Activated naive CD8-positive, alpha-beta T cell treated with anti-CD3 and anti-CD28 coated beads, Interleukin-2, amount 50 U/mL, for 16 hours (primary cell): ENCODE results near the gene IL12RB2.
"Not testable (repeated sequence)": the region's sequence is repeated elsewhere in the genome, so short reads cannot be mapped to it uniquely, and the experiment has no call there.

Experiments
- DNase-seq: peaks from one replicate; pipeline ENCODE4 v3.0.0-alpha.2; 2020; ENCODE audit warnings: low read depth, low spot score

The IL12RB2 gene

GRCh38 chr1:67399199-67399993 is 91.7 kb downstream of the IL12RB2 start:
- no peak for DNase-seq

- DNase-seq: not testable (repeated sequence)
Measured at GRCh38 chr1:67400029-67400786, 92.5 kb downstream of the IL12RB2 start.

DNA sequence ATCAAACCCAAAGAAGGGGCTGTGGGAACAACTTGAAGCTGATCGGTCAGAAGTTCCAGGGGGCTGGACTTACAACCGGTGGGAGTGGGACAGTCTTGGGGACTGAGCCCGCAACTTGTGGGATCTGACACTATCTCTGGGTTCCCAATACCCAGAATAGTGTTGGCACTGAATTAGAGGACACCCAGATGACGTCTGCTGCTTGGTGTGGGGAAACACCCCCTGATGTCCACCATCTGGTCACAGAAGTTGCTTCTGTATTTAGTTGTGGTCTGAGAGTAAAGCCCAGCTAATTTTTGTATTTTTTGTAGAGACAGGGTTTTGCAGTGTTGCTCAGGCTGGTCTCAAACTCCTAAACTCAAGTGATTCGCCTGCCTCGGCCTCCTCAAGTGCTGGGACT is 93.8 kb downstream of the IL12RB2 start:
- no peak for DNase-seq

DNA sequence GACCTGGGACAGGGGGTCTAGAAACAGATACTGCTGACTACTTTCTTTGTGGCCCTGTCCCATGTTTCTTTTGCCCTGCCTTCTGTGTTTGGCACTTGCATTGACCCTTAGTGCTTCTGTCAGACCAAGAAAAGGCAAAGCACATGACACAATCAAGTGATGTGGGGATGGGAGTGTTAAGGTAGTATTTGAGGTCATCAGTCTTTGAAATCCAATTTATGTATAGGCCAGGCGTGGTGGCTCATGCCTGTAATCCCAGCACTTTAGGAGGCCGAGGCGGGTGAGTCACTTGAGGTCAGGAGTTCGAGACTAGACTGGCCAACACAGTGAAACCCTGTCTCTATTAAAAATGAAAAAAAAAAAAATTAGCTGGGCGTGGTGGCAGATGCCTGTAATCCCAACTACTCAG is 96.5 kb downstream of the IL12RB2 start:
- no peak for DNase-seq

DNA sequence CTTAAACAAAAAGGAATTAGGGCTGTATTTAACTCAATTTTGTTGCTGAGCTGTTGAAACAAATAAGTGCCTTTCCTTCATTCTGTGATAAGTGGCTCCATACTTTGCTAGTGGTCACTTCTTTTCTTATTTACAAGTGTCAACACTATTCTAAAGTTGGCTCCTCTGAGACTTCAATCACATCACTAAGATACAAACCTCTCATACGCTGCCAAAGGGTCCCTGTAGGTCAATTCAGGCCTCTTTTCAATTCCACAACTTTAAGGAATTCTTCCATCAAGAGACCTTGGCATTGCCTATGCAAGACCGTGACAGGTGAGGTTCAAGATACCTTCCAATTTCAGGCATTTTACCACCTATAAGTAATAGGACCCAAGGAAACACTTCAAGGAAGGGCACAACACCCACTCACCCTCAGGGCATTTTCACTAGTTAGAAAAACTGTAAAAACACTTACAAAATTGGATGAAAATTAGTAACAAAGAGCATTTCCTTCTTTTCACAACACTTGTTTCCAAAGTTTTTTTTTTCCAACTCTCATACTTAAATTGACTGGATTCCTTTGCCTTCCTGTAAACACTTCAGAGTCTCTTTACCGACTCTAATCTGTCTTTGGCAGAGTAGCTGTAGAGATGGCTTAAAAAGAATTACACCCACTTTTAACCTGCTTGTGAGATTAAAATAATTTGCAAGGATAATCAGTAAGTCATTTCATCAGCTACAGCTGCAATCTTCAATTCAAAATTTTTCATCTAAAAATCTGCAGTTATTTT is 98.0 kb downstream of the IL12RB2 start:
- DNase-seq: no peak

GRCh38 chr1:67407498-67407897 is 99.8 kb downstream of the IL12RB2 start:
- no peak for DNase-seq

DNA sequence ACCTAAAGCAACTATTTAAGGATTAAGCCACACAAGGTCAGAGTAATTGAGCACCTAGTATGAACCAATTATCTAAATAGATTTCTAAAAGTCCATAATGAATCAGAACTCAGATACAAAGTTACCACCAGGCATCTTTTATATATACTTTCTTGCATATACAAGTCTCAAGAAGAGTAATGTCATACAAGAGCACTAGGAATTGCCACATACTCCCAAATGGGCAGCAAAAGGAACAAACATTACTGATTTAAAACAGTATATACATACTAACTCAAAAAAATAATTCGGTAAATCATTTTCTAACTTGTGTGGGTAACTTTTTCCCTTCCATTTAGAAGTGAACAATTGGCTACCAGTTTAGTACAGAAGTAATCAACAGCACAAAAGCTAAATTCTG is 100.5 kb downstream of the IL12RB2 start:
- no peak for DNase-seq

GRCh38 chr1:67413101-67413500 is 105.4 kb downstream of the IL12RB2 start:
- DNase-seq: not testable (repeated sequence)

DNA sequence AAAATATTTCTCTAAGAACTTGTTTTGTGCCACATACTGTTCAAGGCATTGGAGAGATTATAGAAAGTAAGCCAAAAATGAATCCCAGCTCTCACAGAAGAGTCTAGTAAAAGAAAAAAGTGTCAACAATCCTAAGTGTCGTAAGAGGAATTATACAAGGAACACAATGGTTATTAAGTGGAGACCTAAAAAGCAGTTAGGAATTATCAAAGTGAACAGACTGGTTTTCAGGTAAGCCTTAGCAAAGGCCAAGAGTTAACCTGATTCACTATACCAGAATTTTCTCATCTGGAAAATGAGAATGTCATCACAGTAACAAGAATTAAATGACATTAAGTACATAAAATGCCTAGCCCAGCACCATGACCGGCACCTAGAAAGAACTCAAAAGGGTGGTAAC is 106.9 kb downstream of the IL12RB2 start:
- DNase-seq: no peak

DNA sequence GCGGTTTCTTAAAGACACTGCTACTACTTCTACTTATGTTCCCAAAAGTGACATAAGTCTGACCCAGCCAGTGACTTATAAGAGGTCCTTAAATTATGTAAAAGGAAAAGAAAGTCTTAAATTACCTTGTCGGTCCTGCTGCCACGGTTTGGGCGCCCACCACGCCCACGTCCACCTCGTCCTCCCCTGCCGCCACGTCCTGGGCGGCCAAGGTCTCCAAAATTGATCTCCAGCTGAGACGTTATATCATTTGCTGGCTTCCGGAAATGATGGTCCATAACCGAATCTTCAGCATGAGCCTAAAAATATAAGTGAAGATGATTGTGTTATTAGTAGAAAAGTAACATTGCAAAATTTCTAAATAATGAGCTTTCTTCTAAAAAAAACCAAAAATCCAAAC is 107.4 kb downstream of the IL12RB2 start:
- no peak for DNase-seq

DNA sequence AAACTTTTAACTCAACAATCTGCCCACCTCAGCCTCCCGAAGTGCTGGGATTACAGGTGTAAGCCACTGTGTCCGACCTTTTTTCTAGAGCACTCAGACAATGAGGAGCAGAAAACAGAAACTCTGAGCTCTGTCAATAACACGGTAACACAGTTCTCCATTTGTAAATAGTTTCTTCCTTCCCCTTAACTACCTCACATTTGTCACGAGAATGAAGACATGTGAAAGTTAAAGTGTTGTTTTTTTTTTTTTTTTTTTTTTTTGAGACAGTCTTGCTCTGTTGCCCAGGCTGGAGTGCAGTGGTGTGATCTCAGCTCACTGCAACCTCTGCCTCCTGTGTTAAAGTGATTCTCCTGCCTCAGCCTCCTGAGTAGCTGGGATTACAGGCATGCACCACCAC is 110.1 kb downstream of the IL12RB2 start:
- DNase-seq: not testable (repeated sequence)

DNA sequence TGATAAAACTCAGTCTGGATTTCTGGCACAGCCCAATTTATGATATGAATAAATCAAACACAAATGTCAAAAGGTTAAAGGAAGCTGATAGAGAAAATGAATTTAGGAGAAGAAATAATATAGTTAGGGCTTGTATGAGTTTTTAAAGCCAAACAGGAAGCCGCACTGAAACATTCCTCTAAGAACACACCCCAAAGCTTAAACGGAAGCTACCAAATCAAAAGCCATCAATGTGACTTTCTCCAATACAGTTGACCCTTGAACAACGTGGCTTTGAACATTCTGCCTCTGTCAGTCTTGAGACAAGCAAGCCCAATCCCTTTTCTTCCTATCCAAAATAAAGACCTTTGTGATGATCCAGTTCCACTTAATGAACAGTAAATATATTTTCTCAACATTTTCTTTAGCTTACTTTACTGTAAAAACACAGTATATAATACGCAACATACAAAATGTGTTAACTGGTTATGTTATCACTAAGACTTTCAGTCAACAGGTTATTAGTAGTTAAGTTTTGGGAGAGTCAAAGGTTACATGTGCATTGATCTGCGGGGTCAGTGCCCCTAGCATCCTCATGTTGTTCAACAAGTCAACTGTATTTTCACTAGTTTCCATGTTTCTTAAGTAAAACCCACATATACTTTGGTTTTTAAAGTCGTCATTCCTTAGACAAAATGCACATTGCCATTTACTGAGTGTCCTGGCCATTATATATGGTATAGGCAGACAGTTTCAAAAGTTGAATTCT is 111.3 kb downstream of the IL12RB2 start:
- DNase-seq: no peak

DNA sequence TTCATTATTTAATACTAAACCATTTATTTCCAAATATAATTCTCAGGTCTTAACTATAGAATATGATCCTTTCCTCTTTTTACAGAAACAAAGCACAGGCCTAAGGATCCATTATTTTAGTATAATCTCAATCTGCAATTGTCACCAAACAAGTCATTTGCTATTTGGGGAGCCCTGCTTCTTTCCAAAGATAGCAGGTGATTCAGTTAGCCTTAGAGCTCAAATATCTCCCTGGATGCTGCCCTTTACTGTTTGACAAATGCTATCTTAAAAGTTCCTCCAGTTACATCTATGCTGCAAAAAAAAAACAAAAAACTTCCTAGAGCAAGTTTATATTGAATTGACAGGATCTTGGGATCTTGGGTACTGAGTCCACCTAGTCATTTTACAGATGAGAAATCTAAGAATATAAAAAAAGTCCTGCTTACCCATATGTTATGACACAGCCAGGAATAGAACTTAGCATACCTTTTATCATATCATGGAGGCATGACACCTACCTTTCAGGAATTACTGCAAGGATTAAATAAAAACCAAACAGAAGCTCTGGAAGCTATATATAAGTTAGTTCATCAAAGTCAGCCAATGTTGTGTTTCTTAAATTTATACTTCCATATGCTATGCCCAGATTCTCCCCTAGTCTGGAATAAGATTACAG is 113.3 kb downstream of the IL12RB2 start:
- no peak for DNase-seq

DNA sequence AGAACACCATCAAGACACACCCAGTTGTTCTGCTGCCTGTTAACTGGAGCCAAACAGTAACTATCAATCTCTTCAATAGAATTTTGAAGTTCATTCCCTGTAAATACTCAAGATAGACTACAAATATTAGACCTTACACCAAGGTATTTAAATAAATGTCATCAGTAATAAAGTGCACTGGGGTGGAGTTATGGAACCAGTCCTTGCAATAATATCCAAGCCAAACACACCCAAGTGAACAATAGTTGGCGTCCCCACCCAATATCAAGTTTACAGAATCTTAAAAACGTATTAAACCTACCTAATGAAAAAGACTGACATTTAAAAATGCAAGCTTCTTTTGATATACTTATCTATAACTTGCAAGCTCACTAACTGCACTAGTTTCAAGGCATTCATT is 119.8 kb downstream of the IL12RB2 start:
- no peak for DNase-seq

- DNase-seq: no peak
Measured at GRCh38 chr1:67427947-67428346, 120.3 kb downstream of the IL12RB2 start.

GRCh38 chr1:67429011-67429527 is 121.4 kb downstream of the IL12RB2 start:
- peak; percentile 18 for DNase-seq

DNA sequence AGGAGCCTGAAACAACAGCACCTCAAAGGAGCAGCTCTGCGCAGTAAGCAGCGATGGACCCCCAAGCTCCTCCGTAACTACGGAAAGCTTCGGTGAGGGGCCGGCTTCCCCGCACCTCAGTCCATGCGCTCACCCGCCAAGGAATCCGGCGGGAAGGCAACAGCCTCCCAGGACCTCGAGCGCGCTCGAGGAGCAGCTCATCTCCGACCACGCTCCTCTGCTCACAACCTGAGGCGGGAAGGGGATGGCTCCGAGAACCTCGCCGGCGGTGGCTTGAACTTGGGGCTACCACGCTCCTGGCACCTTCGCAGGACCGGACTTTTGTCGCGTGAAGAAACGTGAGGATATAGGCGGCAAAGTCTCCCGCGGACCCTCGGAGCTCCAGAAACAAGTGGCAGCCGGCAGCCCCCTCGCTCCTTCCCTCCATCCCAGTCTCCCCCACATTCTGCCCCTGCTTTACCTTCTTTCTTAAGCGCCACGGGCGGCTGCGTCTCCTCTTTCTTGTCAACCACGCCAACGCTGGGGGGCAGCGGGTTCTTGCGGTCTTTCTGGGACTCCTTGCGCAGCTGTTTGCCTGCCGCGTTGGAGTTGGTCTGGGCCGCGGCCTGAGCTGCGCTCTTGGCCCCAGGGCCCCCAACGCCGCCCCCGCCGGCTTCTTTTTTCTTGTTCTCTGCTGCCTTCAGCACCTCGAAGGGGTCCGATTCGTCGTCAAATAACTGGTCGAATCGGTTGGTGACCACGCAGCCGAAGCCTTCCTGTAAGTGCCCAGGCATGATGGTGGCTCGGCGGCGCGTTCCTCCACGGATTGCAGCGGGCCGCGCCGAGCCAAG is 122.1 kb downstream of the IL12RB2 start:
- no peak for DNase-seq

DNA sequence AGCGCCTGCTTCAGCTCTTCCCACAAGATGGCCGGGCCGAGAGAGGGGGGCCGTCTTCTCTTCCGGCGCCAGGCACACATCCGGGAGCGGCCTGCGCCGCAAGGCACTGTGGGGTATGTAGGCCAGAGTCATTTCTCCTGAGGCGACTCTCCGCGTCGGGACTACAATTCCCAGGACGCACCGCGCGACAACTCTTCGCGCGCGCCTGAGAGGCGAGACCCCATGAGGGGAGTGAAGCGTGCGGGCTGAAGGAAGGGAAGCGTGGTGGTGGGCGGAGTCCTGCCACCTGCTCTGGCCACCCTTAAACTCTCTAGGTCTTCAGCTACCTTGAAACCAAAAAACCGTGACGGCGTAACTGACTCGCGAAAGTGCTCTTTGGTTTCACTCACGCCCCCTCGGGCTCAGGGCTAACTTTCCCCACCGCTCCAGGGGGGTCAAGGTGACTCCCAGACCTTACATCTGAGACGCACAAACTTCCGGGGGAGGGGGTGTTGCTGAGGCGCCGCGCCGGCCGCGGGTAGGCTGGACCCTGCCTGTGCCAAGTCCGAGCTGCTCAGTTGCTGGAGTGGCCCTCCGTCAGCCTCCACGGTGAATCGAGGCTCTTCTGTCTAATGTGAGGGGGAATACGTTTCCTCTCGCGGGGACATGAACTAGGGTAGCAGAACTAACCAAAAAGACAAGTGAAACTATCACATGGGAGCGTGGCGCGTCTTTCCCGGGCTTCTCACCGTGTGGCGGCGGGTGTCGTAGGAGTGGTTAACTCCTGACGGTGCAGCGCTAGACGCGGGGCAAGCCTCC is 122.9 kb downstream of the IL12RB2 start, which contains the start of gene SERBP1:
Gene SERBP1, minus strand, starts transcription at position 45 of the 798 bp plus-strand sequence. CDS start 102 bp downstream, outside the sequence.
- peak; percentile 89 for DNase-seq
